ENCODE measurements around the gene DMRT1. TPM values are rescaled to one million over a fixed set of nuclear protein-coding genes. Genes with fewer than 3 reads are reported as not detected.
A peak's percentile ranks its signal among the peaks of the same experiment; 100 is the strongest.

The DMRT1 gene
- total RNA-seq, 4 donors from 2014 or later = not detected

DNA sequence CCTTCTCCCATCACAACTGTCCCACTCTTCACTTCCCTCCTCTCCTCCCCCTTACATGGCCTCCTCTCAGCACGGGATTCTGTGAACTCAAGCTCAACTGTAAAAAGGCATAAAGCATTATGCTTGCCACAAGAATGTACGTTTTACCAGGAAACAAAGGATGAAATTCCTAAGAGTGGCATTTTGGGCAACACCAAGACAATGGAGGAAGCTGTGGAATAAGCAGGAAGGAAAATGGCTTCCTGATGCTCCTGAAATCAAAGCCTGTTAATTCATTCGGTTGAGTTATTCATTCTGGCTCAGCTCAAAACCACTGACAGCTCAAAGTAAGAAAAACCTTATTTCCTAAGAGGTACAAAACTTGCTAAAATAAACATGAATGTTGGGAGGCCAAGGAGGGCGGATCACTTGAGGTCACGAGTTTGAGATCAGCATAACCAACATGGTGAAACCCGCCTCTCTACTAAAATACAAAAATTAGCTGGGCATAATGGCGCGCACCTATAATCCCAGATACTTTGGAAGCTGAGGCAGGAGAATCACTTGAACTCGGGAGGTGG, 40.8 kb upstream of the DMRT1 start:
- Histone ChIP-seq H3K4me3 (no peak overlapping the region), H3K36me3 (no peaks in the 10 kb centered on the region), H3K27me3 (no peaks in the 10 kb centered on the region), H3K27ac (no peak overlapping the region), H3K4me1 (no peaks in the 10 kb centered on the region), H3K9me3 (no peaks in the 10 kb centered on the region)
- TF ChIP-seq CTCF (IDR thresholded peaks at IDR 0.05) (no peak), POLR2A (IDR thresholded peaks at IDR 0.05) (no peak)
- intact Hi-C loops (cut with DNase I; ENCODE audit: low total_unique reads) = no loop called here
- DNase-seq = no peak

DNA sequence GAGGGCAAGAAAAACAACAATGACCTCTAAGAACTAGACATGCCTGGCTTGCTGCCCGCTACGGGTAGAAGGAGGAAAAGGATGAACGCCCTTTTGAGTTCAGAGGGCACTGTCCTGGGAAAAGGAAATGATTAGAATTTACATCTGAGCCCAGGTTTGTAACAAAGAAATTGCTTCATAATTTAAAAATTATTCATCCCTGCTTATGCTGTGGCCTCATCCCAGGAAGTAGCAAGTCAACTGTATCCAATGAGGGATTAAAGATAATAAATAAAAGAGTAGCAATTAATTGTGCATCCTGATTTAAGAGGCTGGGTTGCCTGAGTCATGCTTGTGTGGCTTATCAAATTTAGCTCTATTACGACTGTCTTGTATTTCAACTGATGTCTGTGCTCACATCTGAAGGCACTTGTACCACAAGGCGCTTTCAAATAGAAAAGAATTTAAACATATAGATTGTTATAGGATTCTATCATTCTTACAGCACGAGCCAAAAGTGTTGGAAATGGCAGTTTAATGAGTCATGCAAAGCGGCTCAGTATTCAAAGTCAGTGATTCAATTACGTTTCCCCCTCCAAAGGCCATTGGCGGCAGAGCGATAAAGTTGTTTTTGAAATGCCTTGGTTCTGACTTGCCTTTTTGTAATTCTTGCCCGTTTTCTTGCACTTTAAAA, 40.0 kb upstream of the DMRT1 start:
- no peak overlapping the region for H3K27ac ChIP-seq
- no peak overlapping the region for H3K4me3 ChIP-seq
- no peaks in the 10 kb centered on the region for H3K36me3 ChIP-seq
- no peaks in the 10 kb centered on the region for H3K4me1 ChIP-seq
- TF ChIP-seq CTCF (IDR thresholded peaks at IDR 0.05) = no peak
- H3K9me3 ChIP-seq = no peaks in the 10 kb centered on the region
- no peaks in the 10 kb centered on the region for H3K27me3 ChIP-seq
- intact Hi-C loops (cut with DNase I; ENCODE audit: low total_unique reads) = no loop called here
- DNase-seq = peak in 1 of 2 donors; percentile 36

- no peaks in the 10 kb centered on the region for H3K36me3 ChIP-seq
- DNase-seq = no peak
Observed at GRCh38 chr9:804026-804425, 37.5 kb upstream of the DMRT1 start.

DNA sequence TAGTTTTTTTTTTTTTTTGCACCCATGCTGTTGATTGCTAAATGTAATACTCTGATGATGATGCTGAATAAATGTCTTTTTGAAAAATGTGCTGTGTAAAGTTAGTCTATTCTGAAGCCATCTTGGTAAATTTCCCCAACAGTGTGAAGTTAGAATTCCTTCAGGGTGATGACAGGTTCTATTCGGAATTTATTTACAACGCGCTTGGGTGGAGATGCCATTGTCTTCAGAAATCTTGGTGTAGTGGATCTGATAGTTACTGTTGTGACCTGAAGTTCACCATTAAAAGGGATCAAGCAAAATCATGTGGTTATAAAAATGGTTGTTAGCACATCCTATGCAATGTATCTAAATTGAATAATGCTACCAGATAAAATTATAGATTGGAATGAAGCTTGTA, 36.3 kb upstream of the DMRT1 start:
- no peaks in the 10 kb centered on the region for H3K36me3 ChIP-seq
- intact Hi-C loops (cut with DNase I; ENCODE audit: low total_unique reads) = no loop called here
- H3K4me3 ChIP-seq = no peak overlapping the region
- no peaks in the 10 kb centered on the region for H3K27me3 ChIP-seq
- H3K4me1 ChIP-seq = no peaks in the 10 kb centered on the region
- H3K27ac ChIP-seq = no peak overlapping the region
- TF ChIP-seq CTCF (IDR thresholded peaks at IDR 0.05) (no peak), POLR2A (IDR thresholded peaks at IDR 0.05) (no peak)
- no peak for DNase-seq
- H3K9me3 ChIP-seq = no peaks in the 10 kb centered on the region

More at GRCh38 chr9:804026-804425, 37.5 kb upstream of the DMRT1 start:
- Histone ChIP-seq H3K4me1 (no peaks in the 10 kb centered on the region), H3K4me3 (no peak overlapping the region), H3K27me3 (no peaks in the 10 kb centered on the region), H3K27ac (no peak overlapping the region), H3K9me3 (no peaks in the 10 kb centered on the region)
- TF ChIP-seq POLR2A (IDR thresholded peaks at IDR 0.05) (no peak), CTCF (IDR thresholded peaks at IDR 0.05) (no peak)
- intact Hi-C loops (cut with DNase I; ENCODE audit: low total_unique reads) = no loop called here

DNA sequence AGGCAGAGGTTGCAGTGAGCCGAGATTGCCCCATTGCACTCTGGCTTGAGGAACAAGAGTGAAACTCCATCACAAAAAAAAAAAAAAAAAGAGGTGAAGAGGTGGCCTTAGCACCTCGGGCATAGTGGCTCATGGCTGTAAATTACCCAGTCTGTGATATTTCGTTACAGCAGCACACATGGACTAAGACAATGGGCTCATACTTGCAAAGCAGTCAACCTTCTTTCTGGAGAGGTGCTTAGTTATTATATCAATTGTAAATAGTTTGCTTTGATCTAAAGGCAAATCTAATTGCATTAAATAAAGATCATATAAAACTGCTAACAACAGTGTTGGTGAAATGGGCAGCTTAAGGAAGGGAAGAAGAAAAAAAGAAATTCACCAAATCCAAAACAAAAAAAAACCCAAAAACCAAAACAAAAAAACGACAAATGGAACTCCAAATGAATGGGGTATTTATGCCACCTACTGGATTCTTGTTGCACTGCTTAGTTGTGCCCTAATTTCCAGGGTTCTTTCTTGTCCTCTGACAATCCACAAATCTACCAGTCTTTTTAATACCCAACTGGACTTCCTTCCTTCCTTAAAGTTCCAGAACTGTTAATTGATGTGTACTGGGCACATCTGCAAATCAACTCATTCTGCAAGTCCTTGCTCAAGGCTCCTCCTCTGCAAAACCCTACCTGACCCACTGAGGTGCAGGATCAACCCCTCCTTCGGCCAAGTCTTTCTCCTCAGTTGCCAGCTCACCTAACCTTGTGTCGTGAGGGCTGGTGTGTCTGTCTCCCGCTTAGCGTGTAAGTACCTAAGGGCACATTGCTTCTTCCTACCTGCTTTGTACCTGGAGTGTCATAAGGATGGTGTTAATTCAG, 35.0 kb upstream of the DMRT1 start:
- H3K4me1 ChIP-seq = no peaks in the 10 kb centered on the region
- no peaks in the 10 kb centered on the region for H3K27me3 ChIP-seq
- H3K9me3 ChIP-seq = no peaks in the 10 kb centered on the region
- intact Hi-C loops (cut with DNase I; ENCODE audit: low total_unique reads) = no loop called here
- DNase-seq = no peak
- no peak overlapping the region for H3K27ac ChIP-seq
- no peaks in the 10 kb centered on the region for H3K36me3 ChIP-seq
- H3K4me3 ChIP-seq = no peak overlapping the region
- TF ChIP-seq CTCF (IDR thresholded peaks at IDR 0.05) (peak; percentile 48 to 61 (median 52)), POLR2A (IDR thresholded peaks at IDR 0.05) (no peak)

All from uterus (tissue), 4 donors.